Pericardium fibroblast (primary cell): Measurements from ENCODE around the gene ADAMTS14. TPM values are rescaled to one million over a fixed set of nuclear protein-coding genes. Genes with fewer than 3 reads are reported as not detected.

Experiments used
- total RNA-seq: library from RNA; depleted of rRNA; stranded (reverse); fragments of >200 nt; gene quantifications from 2 replicates; pipeline ENCODE4 v1.2.3, GENCODE V29; 2015

ADAMTS14 gene, protein sequence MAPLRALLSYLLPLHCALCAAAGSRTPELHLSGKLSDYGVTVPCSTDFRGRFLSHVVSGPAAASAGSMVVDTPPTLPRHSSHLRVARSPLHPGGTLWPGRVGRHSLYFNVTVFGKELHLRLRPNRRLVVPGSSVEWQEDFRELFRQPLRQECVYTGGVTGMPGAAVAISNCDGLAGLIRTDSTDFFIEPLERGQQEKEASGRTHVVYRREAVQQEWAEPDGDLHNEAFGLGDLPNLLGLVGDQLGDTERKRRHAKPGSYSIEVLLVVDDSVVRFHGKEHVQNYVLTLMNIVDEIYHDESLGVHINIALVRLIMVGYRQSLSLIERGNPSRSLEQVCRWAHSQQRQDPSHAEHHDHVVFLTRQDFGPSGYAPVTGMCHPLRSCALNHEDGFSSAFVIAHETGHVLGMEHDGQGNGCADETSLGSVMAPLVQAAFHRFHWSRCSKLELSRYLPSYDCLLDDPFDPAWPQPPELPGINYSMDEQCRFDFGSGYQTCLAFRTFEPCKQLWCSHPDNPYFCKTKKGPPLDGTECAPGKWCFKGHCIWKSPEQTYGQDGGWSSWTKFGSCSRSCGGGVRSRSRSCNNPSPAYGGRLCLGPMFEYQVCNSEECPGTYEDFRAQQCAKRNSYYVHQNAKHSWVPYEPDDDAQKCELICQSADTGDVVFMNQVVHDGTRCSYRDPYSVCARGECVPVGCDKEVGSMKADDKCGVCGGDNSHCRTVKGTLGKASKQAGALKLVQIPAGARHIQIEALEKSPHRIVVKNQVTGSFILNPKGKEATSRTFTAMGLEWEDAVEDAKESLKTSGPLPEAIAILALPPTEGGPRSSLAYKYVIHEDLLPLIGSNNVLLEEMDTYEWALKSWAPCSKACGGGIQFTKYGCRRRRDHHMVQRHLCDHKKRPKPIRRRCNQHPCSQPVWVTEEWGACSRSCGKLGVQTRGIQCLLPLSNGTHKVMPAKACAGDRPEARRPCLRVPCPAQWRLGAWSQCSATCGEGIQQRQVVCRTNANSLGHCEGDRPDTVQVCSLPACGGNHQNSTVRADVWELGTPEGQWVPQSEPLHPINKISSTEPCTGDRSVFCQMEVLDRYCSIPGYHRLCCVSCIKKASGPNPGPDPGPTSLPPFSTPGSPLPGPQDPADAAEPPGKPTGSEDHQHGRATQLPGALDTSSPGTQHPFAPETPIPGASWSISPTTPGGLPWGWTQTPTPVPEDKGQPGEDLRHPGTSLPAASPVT
- 0.17 and 1.1 TPM in 2 replicates for total RNA-seq

DNA sequence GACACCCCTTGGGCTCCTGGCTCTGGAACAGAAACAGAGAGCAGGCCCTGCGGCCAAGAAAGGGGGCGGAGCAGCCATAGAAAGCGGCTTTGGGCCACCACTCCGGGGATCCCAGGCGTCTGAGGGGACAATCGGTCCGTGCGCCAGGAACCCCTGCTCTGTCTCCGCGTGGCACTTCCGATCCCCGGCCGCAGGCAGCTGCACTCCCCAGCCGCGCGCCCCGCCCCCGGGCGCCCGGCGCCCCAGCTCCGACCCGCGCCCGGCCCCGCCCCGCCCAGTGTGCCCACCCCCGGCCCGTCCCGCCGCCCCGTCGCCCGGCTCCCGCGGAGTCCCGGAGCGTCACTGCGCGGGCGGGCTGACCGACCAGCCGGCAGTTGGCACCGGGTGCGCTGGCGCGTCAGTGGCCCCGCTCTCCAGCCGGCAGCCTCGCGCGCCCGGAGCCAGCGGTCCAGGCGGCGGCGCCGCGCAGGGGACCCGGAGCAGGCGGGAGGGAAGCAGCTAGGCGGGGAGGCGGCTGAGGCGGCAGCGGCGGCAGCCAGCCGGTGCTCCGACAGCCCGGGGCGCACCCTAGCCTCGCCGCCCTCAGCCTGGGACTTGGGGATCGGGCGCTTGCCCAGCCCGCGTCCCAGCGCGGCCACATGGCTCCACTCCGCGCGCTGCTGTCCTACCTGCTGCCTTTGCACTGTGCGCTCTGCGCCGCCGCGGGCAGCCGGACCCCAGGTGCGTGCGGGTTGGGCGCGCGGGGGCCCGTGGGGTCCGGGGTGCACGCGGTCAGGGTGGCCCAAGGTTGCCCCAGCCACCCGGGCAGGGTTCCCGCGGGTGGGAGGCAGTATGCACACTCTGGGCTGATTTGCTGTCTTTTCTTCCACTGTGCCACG, at the start of gene ADAMTS14:
Gene ADAMTS14, plus strand, starts transcription at position 342 of the 878 bp plus-strand sequence. Its CDS starts 297 bp downstream, at position 639.

DNA sequence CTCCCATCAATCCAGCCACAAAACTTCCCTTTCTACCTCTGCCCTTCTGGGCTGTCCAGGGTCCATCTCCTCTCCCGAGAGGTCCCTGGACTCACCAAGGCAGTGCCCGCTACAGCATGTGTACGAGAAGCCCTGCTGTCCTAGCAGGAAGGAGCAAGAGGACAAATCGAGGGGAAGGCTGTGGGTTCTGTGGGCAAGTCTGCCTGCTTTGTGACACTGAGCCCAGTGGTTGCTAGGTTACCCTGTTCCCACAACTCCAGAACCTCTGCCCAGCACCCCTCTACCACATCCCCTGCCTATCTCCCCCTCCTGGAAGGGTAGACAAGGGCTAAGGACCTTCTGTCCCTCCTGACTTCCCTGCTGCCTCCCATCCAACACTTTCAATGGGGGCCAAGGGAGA, 112.9 kb downstream of the ADAMTS14 start, which contains the start of gene TBATA:
Gene TBATA, minus strand, starts transcription at position 188 of the 400 bp plus-strand sequence. CDS start 1,998 bp downstream, outside the sequence.

Other genes starting within 250 kb of the ADAMTS14 start
- not detected in 2 replicates for gene NODAL, start 230.8 kb upstream of the ADAMTS14 start, total RNA-seq
- 0.12 and 3.7 TPM in 2 replicates for gene PALD1, start 193.7 kb upstream of the ADAMTS14 start, total RNA-seq
- not detected in 2 replicates for gene PRF1, start 69.8 kb upstream of the ADAMTS14 start, total RNA-seq
- gene TBATA, start 112.9 kb downstream of the ADAMTS14 start, total RNA-seq = not detected in 2 replicates
- gene SGPL1, start 143.4 kb downstream of the ADAMTS14 start, total RNA-seq = 17.4 and 21.1 TPM in 2 replicates
- gene PCBD1, start 216.1 kb downstream of the ADAMTS14 start, total RNA-seq = 31.7 and 32.4 TPM in 2 replicates